HEK293T (cell line): ENCODE measurements around the gene SERHL2.

Experiments used
- BHLHE40 ChIP-seq: fragments of 450-650 bp; IDR thresholded peaks from 2 replicates; pipeline ENCODE4 v1.6.1; 2016; ENCODE audit warnings: mild to moderate bottlenecking, moderate library complexity, borderline replicate concordance
- FOXA1 ChIP-seq: fragments of 450-650 bp; IDR thresholded peaks from 2 replicates; pipeline ENCODE4 v1.6.1; 2016; ENCODE audit warnings: mild to moderate bottlenecking
- FOXK2 ChIP-seq: fragments of 450-650 bp; IDR thresholded peaks from 2 replicates; pipeline ENCODE4 v1.6.1; 2016; ENCODE audit warnings: mild to moderate bottlenecking
- FOXM1 ChIP-seq: fragments of 450-650 bp; IDR thresholded peaks from 2 replicates; pipeline ENCODE4 v1.6.1; 2017; ENCODE audit warnings: mild to moderate bottlenecking, borderline replicate concordance
- HDGF ChIP-seq: fragments of 450-650 bp; IDR thresholded peaks from 2 replicates; pipeline ENCODE4 v1.6.1; 2017; ENCODE audit warnings: antibody characterized with exemption, borderline replicate concordance
- LEF1 ChIP-seq: fragments of 450-650 bp; IDR thresholded peaks from 2 replicates; pipeline ENCODE4 v1.6.1; 2017; ENCODE audit warnings: mild to moderate bottlenecking, borderline replicate concordance
- NFRKB ChIP-seq: fragments of 450-650 bp; IDR thresholded peaks from 2 replicates; pipeline ENCODE4 v1.6.1; 2016; ENCODE audit warnings: mild to moderate bottlenecking, moderate library complexity
- PKNOX1 ChIP-seq: fragments of 450-650 bp; IDR thresholded peaks from 2 replicates; pipeline ENCODE4 v1.6.1; 2016
- SP1 ChIP-seq: fragments of 450-650 bp; IDR thresholded peaks from 2 replicates; pipeline ENCODE4 v1.6.1; 2017
- SUZ12 ChIP-seq: fragments of 450-650 bp; IDR thresholded peaks from 2 replicates; pipeline ENCODE4 v1.6.1; 2016; ENCODE audit warnings: mild to moderate bottlenecking
- TARDBP ChIP-seq: fragments of 450-650 bp; IDR thresholded peaks from 2 replicates; pipeline ENCODE4 v1.6.1; 2016
- ZNF384 ChIP-seq: fragments of 450-650 bp; IDR thresholded peaks from 2 replicates; pipeline ENCODE4 v1.6.1; 2016

GRCh38 chr22:42617155-42617983 lies 63.6 kb downstream of the SERHL2 start:
- TF ChIP-seq FOXM1: no peak
- TF ChIP-seq FOXK2: no peak
- TF ChIP-seq FOXA1: no peak
- TF ChIP-seq ZNF384: no peak
- TF ChIP-seq LEF1: no peak
- TF ChIP-seq TARDBP: no peak
- TF ChIP-seq PKNOX1: no peak
- no peak for TF ChIP-seq HDGF
- TF ChIP-seq NFRKB: no peak
- TF ChIP-seq SUZ12: no peak
- no peak for TF ChIP-seq BHLHE40
- no peak for TF ChIP-seq SP1
